HG02885 (cell line): ENCODE results near the gene VEGFA.
A peak's percentile ranks its signal among the peaks of the same experiment; 100 is the strongest.
"Not testable (repeated sequence)": the region's sequence is repeated elsewhere in the genome, so short reads cannot be mapped to it uniquely, and the experiment has no call there.

Experiments
- ATAC-seq: cut with Tn5 transposase; IDR thresholded peaks from one replicate; pipeline ENCODE4 v1.9.1; 2021; ENCODE audit warnings: mild to moderate bottlenecking; ENCODE audit not compliant: unreplicated experiment, poor library complexity

VEGFA gene

DNA sequence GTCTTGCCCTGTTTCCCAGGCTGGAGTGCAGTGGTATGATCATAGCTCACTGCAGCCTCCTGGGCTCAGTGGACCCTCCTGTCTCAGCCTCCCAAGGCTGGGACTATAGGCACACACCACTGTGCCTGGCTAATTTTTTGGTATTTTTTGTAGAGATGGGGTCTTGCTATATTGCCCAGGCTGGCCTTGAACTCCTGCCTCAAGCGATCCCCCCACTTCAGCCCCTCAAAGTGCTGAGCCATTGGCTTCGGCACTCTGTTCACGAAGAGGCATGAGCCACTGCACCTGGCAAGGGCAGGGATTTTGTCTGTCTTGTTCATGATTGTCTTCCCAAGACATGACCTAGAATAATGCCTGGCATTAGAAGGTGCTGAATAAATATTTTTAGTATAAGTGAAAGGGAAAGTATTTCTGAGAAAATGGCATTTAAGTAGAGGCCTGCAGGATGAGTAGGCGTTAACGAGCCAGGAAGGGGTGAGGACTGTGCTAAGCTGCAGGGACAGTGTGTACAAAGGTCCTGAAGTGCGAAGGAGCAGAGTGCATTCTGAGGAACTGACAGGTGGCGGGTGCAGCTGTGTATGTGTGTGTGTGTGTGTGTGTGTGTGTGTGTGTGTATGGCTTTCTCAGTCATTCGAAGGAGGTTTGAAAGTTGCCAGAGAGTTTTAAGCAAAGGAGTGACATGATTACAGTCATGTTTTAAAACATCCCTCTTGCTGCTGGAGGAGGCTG, 43.0 kb downstream of the VEGFA start:
- ATAC-seq, result no peak

DNA sequence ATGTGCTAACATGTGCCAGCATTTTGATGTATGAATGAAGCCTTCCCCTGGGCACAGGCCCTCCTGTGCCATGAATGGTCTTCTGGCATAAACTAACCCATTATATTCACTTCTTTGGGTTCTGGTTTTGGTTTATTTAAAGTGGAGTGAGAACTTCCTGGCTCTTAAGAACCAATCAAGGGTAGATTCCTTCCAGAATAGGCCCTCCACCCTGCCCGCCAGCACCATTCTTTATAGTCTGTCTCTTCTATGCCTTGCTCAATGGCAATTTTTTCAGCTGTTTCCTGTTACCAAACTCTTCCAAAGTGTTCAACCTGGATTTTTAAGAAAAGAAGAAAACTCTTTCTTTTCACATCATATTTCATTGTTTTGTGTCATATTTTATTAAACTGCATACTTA, 44.1 kb downstream of the VEGFA start:
- no peak for ATAC-seq

DNA sequence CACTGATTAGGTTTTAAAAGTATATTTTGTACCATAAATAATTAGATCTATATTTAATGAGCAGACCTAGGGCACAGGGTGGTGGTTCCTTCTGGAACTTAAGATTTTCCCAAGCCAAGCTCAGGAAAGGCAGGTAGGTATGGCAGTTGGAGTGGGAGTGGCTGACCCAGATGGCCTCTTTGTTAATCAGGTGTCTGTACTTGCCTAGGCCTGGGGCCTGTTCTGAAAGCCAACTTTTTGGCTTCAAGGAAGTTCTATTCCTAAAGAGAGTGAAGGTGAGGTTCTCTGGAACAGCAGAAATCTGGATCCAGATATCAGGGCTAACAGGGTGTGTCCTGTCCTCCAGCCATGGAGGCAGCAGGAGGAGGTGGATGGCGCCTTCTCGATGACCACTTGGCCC, 44.9 kb downstream of the VEGFA start:
- no peak for ATAC-seq

DNA sequence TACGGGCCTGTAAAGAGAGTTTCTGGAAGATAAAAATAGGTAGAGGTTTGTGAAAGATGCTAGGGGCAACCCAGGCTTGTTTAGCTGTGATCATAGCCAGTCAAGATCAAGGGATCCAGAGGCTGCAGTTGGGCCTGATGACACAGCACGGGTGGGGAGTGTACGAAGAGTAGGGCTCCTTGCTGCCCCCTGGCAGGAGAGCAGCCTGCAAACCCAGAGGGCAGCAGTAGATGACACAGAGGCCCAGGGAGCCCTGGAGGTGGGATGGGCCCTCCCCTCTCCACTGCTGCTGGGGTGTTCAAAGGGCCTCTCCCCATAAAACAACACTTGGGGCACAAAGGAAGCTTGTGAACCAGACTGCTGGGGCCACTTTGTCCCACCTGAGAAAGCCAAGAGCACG, 47.2 kb downstream of the VEGFA start:
- ATAC-seq, result peak; percentile 48

DNA sequence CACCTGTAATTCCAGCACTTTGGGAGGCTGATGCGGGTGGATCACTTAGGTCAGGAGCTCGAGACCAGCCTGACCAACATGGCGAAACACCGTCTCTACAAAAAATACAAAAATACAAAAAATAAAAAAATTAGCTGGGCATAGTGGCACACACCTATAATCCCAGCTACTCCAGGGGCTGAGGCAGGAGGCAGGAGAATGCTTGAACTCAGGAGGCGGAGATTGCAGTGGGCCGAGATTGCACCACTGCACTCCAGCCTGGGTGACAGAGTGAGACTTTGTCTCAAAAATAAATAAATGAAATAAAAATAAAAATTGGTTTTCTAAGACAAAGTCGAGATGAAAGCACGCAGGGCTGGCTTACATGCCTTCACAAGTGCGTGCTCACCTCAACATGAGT, 49.0 kb downstream of the VEGFA start:
- not testable (repeated sequence) for ATAC-seq

DNA sequence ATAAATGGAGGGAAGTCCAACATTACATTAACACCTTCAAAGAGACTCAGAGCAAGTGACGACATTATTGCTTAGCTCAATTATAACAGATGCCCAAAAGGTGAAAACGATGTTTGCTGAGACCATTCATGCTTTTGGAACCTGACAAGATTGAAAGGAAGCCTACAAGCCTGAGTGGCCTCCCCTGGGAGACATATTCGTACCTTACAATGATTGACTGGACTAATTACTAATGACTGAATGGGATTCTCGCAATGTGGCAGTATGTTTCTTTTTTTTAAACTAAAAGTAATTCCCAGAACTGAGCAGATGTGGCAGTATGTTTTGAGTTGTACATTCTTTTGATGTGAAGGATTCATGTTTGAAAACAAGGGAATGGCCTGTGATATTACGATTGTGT, 49.9 kb downstream of the VEGFA start:
- ATAC-seq, result no peak

DNA sequence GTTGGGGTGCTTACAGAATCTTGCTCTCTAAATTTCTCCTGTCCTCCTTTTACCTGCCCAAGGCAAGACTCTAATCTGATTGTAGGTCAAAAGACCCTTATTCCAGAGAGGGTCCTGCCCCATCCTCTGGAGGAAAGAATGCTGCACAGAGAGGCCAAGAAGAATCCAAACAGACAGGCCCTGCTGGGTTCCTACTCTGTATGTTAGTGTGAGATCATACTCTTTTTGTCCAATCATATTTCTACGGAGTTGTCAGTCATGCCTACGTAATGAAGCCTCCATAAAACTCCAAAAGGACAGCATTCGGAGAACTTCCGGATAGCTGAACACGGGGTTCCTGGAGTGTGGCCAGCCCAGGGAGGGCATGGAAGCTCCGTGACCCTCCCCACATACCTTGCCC, 50.5 kb downstream of the VEGFA start:
- ATAC-seq, result no peak

DNA sequence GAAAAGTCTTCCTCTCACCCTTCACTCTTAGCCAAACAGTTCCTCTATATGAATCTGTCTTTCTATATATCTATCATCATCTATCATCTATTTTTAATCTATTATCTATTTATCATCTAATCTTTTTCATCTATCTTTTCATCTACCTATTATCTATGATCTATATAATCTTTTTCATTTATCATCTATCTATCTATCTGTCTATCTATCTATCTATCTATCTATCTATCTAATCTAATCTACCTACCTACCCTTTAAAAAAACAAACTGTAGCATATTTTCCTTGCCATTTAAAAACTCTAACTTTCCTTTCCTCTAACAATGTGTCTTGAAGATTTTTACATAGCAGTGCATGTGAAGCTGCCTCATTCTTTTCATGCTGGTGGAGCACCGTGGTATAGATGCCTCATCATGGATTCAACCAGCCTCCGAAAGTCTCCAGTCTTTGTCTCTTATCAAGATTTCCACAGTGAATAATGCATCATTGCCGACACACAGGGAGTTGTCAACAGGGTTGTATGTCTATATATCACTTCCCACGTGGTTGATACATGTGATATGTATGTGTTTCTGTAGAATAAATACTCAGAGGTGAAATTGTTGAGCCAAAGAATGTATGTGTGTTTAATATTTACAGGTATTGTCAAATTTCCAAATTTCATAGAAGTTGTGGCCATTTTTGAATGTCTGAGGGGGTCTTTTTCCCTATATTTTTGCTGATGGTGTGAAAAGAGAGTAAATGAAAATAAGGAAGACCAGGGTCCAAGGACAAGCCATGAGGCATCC, 51.3 kb downstream of the VEGFA start:
- ATAC-seq, result no peak

DNA sequence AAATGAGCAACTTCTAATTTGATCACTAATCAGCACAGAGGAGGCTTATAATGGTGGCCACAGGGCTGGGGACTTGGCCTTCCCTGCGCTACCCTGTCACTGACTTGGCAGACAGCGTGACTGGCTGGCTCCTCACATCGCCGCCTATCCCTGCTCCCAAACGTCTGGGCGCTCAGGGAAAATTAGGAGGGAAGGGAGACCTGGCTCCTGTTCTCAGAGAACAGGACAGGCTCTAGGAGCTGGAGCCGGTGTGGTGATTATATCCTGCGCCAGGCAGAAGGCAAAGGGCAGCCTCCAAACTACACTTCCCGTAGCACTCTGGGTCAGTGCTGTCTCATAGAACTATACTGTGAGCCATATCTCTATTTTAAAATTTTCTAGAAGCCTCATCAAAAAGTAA, 53.4 kb downstream of the VEGFA start:
- ATAC-seq, result no peak

DNA sequence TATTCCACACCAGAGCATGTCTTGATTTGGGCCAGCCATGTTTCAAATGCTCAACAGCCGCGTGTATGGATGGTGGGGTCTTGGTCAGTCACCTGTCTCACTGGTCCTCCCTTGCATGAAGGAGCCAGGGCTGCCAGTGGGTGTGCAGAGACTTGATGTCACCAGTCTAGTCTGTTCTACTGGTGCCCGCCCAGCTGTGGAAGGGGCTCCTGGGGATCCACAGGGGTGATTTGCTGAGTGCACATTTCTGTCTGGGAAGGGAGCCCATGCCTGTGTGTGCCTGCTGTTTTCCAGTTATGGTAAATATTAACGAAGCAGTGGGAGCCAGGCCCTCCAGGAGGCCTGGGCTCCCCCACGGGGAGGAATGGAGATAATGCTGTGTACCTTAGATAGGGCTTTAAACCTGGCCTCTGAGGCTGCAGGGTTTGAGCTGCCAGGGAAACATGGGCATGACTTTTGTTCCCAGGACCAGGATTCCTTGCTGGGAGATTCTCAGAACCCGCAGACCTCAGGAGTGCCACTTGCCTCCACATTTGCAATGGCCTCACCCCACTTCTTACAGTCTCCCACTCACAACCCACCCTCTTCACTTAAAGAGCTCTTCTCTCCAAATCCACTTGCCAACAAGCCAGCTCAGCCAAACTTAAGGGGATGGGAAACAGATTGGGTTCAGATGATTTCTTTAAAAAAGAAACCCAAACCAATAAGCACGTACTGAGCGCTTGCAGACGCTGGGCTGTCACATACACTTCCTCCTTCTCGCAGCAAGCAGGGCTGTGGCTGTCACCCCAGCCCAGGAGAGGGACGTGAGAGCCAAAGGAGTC, 54.1 kb downstream of the VEGFA start:
- no peak for ATAC-seq

DNA sequence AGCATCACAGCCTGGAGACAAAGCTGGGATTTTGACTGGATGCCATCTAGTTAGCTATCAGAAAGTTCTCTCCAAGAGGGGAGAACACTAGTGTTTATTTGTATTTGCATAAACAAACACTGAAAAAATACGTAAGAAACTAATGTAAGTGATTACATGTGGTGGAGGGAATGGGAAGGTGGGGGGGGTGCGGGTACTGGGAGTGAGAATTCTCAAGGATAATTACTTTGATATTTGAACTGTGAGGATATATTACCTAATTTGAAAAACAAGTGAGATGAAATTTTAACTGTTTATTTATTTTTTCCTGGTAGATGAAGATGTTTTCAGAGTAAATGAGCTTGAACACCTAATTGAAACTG, 54.7 kb downstream of the VEGFA start:
- ATAC-seq, result no peak

DNA sequence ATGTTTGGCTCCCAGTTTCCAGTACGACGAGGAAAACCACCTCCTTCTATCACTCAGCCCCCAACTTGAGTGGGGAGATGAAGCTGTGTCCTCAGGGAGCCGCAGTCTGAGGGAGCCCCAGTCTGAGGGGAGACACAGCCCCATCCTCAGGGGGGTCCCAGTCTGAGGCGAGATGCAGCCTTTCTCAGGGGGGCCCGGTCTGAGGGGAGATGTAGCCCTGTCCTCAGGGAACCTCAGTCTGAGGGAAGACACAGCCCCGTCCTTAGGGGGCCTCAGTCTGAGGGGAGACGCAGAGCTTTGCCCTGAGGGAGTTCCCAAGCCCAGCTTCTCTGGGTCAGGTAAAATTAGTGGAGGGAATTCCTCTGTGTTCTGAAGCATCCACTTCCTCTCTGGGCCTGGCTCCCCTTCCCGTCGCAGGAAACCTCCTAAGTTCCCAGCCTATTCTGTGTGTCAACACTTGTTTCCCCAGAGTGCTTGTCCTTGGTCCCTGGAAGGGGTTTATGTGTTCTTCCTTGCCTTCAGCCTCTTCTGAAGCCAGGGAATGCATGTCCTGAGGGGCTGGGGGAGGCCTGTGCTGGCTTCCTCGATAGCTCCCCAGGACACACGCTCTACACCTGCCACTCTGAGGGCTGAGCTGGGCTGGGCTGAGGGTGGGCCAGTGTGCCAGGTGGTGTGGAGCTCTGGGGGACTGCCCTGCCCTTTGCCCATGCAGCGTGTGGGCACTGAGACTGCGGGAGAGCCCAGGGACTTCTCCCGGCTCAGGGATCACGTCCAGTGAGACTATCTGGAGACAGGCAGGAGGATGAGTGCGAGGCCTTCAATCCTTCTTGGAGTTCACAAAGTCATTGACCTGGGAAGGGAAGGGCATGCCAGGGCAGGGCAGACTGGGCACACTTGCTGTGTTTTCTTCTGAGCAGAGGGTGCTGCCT, 55.4 kb downstream of the VEGFA start:
- no peak for ATAC-seq

DNA sequence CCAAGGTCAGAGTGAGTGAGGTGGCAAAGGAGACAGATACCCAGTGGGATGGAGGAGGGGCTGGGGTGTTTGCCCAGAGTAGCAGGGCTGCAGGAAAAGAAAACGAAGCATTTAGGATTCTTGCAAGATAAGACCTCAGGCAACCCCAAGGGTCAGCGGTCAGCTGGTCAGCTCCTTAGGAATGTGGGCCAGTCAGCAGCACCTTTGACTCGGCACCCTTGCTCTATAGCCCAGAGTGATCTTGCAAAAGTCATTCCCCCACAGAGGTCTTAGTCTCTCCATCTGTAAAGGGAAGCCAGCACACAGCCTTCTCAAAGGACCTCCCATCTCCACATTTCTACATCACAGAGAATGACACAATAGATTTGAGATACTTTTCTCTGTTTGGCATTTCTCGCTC, 56.7 kb downstream of the VEGFA start:
- no peak for ATAC-seq

DNA sequence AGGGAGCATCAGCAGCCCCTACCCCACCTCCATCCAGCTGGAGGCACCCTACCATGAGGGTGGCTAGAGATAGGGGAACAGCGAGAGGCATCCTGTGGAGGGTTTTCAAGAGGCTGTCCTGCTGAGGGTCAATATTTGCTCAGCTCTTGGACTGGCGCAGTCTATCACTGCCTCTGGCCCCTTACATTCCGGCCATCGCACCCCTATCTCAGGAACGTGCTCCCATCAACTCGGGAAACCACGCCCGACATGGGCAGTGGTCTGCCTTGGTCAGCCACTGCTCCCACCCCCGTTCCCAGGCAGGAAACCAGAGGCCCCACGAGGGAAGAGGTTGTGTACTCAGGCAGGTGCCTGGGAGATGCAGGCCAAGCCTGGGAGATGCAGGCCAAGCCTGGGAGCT, 57.9 kb downstream of the VEGFA start:
- no peak for ATAC-seq

DNA sequence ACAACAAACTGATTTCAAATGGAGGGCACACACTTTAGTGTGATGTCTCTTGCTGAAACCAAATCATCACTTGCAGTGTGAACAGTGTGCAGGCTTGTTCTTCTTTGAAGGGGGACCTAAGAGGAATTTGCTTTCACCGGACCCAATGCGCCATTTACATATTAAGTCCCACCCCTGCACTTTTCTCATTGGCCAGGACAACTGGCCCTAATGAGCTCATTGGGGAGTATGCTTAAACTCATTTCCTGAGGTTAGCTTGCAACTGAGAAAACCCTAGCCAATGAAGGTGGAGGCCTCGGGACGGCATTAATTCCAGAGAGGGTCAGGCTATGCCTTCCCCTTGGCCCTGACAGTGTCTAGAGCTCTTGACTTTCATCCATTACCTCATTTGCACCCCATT, 58.7 kb downstream of the VEGFA start:
- no peak for ATAC-seq

DNA sequence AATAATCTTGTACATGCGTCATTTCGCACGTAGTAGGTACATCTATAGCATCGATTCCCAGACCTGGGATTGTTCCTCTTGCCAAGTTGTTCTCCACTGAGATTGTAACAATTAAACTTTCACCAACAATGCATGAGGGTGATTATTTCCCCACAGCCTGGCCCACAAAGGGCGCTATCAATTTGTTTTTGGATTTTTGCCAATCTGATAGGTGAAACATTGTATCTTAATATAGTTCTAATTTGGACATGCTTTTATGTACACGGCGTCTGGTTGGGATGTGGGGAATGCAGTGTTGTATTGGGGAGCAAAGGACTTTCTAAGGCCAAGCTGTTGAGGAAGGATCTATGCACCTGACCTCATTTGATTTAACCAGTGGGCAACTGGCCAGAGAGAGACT, 59.5 kb downstream of the VEGFA start:
- ATAC-seq, result no peak

DNA sequence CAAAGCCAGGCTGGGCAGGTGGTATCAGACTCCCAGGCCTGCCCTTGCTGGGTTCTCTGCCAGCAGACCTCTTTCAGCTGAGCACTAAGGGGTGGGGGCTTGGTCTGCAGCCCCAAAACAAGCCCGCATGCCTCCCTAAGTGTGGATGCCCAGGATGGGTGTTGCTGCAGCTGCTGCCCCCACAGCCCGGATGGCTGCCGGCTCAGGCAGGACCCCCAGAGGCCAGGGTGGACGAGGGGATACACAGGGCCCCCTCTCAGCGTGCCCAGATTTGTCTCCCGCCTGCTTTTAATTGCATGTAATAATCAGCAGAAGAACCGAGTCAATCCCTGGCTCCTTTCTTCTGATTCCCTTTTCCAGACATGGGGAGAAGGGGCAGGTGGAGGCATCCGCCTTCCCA, 60.8 kb downstream of the VEGFA start:
- ATAC-seq, result no peak

DNA sequence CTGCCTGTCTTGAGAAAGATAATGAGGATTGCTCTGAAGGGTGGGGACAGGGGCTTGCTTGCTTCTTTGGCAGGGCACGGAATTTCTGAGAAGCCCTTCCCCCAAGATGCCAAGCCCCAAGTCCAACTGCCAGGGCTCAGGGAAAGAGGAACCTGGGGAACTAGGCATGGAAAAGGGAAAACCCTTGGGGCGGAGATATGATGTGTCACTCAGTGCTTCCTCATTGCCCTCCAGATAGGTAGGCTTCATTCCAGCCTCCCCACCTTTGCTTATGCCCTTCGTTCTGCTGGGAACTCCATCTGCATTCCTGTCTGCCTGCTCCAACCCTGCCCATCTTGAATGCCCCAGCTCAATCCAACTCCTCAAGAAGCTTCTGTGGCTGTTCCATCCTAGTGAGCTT, 61.2 kb downstream of the VEGFA start:
- ATAC-seq, result no peak

DNA sequence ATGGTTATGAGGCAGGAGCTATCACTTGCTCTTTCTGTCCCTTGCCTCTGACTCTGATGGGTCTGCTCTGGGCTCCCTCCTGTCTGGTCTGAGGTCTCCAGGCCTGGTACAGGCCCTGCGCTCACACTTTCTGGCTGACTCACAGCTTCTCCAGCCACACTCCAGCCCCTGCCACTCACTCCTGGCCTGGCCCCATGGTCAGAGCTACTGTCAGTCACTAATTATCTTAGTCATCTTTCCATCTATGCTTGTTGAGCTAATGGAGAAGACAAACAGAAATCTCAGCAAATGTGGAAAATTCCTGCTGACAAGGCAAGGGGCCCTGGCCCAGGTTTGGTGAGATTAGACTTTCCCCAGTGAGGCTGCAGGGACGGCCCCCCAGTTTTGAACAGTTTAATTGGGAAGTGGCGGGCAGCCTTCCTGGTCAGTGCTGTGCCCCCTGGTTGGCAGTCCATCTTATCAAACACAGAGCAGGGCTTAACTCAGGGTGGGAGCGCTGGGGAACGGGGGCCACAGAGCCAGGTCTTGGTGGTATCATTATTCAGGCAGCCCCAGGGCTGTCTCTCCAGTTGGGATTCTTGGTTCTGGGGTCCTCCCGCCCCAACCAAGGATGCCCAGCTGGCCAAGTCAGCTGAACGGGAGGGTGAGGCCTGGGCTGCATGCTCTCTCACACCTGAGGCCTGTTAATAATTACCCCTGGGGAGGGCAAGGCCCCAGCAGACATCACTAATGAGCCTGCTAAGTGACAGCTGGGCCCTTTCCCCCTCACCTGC, 63.4 kb downstream of the VEGFA start:
- no peak for ATAC-seq
